ENCODE measurements around the gene IL17RC.

Gene IL17RC

DNA sequence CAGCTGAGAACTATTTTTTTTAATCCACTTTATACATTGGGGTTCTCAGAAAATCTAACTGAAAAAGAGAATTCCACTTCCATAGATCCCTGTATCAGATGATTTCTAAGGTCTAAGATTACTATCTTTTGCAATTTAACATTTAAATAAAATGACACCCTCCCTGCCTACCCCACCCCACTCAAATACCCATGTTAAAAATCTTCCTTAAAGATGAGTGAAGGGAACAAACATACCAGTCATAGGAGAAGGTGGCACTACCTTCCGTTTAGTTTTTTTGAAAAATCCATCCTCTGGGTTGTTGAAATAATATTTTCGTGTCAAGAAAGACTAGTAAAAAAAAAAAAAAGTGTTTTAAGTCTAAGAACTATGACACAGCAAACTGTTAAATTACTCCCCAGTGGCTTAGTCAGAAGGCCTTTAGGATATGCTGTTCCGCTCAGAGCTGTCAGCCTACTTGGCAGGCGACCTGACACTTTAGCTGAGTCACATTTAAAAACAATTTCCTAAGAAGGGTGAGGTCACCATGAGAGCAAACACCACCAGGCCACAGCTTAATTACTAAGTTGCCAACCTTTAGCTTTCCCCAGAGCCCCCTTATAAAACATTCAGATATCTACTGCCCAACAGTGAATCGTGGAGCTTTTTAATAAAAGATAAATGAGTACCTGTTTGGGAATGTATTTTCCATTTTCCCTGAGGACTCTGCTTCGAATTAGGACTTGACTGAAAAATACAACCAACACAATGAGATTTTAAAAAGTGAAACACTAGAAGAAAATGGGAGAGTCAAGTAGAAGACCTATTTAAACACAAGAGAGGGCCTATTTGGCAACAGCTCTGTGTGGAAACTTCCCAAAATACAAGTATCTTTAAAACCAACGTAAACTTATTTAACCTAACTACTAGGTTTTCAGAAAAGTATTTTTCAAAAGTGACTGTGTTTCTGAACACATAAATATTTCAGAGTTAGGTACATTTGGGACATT lies 60.1 kb downstream of the IL17RC start:
- no peak for DNase-seq (ENCODE audit: low read depth in 1 of 2, low spot score in 1 of 2)

DNA sequence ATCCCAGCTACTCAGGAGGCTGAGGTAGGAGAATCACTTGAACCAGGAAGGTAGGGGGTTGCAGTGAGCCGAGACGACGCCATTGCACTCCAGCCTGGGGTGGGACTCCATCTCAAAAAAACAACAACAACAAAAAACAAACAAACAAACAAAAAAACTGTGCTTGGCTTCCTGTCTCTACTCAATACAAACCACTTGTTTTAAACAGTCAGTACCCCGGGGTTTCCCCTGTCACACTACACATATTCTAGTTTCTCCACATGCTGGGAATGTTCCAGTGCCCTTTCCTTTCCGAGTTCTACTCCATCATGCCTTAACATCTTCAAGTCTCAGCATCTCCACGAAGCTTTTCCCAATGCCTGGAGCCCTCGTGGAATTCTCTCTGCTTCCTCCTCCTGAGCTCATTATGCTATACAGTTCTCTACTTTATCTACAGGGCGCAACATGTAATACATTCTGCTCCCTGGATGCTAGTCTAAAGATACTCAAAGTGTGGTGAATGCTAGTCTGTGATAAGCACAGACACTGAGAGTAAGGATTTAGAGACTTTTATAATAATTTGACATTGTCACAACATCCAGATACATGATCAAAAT lies 61.9 kb downstream of the IL17RC start:
- no peak for DNase-seq (ENCODE audit: low read depth in 1 of 2, low spot score in 1 of 2)

DNA sequence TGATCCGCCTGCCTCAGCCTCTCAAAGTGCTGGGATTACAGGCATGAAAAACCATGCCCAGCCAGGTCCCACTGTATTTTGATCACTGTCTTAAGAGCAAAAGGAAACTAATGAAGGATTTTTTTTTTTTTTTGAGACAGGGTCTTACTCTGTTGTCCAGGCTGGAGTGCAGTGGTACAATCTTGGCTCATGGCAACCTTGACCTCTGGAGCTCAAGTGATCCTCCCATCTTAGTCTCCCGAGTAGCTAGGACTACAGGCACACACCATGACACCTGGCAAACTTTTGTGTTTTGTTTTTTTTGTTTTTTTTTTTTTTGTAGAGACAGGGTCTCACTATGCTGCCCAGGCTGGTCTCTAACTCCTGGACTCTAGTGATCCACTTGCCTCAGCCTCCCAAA lies 63.4 kb downstream of the IL17RC start:
- no peak for DNase-seq (ENCODE audit: low read depth in 1 of 2, low spot score in 1 of 2)

All from activated CD4-positive, alpha-beta T cell treated with anti-CD3 and anti-CD28 coated beads, Interleukin-2, amount 50 U/mL, for 24 hours (primary cell).